ENCODE data around the gene KTN1.
A peak's percentile ranks its signal among the peaks of the same experiment; 100 is the strongest.

Gene KTN1

DNA sequence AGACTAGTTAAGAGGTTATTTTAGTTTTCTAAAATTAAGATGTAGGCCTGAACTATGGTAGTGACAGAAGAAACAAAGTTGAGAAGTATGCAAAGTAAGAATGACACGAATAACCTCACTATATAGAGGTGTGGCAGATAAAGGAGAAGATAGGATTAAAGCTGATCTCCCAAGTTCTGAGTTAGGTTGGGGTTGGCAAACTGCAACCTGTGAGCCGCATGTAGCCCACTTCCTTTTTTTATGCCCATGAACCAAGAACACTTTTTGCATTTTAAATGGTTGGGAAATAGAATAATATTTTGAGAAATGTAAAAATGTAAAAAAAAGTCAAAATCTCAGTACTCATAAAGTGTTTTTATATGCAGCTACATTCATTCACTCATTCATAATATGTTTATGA is 34.3 kb downstream of the KTN1 start:
- DNase-seq = no peak

DNA sequence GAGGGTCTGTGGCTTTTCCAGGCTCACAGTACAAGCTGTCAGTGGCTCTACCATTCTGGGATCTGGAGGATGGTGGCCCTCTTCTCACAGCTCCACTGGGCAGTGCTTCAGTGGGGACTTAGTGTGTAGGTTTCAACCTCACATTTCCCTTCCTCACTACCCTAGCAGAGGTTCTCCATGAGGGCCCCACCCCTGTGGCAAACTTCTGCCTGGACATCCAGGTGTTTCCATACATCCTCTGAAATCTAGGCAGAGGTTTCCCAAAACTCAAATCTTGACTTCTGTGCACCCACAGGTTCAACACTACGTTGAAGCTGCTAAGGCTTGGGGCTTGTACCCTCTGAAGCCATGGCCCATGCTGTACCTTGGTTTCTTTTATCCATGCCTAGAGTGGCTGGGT is 40.3 kb downstream of the KTN1 start:
- DNase-seq = no peak

DNA sequence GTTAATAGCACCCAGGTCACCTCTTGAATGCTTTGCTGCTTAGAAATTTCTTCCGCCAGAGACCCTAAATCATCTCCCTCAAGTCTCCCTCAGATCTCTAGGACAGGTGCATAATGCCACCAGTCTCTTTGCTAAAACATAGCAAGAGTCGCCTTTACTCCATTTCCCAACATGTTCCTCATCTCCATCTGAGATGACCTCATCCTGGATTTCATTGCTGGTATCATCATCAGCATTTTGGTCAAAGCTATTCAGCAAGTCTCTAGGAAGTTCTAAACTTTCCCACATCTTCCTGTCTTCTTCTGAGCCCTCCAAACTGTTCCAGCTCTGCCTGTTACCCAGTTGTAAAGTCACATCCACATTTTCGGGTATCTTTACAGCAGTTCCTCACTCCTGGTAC is 41.0 kb downstream of the KTN1 start:
- DNase-seq = peak; percentile 56

DNA sequence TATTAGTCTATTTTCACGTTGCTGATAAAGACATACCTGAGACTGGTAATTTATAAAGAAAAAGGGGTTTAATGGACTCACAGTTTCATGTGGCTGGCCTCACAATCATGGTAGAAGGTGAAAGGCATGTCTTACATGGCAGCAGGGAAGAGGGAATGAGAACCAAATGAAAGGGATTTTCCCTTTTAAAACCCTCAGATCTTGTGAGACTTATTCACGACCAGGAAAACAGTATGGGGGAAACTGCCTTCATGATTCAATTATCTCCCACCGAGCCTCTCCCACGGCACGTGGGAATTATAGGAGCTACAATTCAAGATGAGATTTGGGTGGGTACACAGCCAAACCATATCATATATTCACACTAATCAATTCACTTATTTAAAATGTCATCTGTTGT is 41.4 kb downstream of the KTN1 start:
- DNase-seq = peak; percentile 57

DNA sequence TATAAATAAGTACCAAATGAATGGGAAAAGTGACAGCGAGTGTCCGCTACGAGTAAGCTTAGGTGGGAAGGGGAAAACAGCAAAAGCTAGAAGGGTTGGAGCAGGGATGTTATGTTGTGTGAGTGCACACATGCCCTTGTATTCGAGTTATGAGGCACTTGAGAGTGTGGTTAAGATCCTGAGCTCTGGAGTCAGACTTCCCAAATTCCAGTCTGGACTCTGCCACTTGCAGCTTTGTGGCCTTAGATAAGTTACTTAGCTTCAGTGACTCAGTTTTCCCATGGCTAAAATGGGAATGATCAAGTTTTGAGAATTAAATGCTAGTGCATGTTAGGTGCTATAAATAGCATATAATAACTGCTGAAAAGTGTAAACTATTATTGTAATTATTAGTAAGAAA is 44.9 kb downstream of the KTN1 start:
- DNase-seq = no peak

DNA sequence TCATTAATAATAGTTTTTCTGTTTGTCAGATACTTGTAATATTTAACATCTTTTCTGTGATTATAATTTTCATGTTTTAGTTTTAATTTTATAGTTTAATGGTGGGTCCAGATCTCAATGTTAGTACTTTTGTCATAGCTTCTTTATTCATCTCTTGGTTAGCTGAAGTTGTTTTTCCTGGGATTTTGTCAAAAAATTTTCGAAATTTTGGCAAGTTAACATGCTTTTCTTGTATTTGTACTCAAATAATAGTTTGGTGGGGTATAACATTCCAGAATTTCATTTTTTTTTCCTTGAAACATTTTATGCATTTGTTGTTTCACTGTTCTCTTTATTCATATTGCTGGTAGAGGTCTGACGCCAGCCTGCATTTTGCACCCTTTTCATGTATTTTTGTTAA is 45.5 kb downstream of the KTN1 start:
- DNase-seq = no peak

DNA sequence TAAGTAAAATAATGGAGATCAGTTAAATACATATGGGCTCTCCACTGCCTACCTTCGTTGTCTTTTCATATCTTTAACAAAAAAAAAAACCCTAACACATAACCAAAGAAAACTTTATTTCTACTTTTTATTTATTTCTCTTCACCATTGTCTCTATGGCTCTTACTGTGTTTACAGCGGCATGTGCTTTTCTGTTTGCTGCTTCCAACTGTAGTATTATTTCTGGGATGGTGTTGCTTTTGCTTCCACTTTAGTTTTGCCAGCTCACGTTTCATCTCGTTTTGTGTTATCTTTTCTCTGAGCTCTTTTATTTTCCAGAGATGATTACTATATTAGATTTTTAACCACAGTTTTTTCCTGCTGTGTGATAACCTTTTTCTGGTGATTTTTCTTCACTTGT is 46.1 kb downstream of the KTN1 start:
- DNase-seq = no peak

DNA sequence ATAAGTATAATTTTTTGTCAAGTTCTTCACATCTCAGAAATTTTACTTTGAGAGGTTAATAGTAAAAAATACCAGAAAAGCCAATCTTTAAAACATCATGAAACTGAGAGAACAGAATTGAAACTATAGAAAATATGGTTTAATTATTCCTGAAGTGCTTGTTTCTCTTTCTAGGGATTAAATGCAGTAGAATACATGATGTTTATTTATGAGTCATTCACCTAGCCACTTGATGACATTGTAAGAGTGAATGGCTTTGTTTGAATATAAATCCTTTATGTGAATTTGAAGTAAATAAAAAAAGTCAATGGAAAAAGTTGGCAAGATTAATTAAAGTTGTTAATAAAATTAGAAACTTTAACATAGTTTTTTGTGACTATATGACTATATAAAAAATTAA is 48.4 kb downstream of the KTN1 start:
- no peak for DNase-seq

DNA sequence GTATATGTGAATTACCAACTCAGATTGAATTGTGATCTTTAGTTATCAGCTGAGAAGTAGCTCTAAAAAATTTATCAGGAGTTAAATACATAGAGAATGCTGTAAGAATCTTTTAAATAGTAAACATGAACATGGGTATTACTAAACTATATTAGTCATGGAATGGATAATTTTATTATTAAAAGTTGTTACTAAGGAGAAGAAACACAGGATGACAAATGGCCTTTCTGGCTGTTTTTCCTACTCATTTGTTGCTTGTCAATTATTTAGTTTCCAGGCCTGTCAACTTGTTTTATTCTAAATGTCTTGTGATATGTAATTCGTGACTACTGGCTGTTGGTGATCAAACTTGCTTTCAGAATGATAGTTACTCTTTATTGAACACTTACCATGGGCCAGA is 58.7 kb downstream of the KTN1 start:
- no peak for DNase-seq

DNA sequence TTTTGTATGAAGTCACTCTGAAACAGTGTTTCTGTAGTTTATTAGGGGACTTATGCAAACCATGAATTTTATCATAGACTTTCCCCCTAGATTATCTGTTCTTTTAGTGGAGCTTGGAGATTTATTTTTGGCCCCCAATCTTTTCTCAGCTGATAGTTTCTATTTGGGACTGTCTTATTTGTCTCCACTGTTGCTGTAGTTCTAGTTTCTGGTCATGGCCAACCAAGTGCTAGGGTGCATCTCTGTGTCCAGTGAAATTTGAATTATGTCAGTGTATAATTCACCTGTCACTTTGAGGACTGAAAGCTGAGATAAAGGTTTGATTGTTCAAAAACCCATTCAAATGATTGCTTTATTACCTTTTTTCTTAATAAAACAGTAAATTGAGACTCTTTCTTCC is 61.3 kb downstream of the KTN1 start:
- DNase-seq = no peak

DNA sequence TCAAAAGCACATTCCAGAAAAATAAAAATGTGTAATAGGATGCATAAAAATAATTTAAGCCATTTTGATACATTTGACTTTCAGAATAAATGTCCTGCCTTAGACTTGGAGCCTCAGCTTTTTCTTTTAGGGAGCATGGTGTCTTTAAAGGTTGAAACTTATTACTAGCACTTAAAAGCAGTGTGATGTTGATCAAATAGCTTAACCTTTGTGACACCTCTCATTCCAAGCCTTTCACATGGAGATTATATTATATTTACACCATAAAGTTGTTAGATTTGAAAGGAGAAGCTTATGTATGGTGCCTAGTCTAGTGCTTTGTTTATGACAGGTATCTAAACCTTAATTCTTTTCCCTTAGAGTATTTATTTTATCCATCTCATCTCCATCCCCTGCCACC is 61.9 kb downstream of the KTN1 start:
- DNase-seq = no peak

DNA sequence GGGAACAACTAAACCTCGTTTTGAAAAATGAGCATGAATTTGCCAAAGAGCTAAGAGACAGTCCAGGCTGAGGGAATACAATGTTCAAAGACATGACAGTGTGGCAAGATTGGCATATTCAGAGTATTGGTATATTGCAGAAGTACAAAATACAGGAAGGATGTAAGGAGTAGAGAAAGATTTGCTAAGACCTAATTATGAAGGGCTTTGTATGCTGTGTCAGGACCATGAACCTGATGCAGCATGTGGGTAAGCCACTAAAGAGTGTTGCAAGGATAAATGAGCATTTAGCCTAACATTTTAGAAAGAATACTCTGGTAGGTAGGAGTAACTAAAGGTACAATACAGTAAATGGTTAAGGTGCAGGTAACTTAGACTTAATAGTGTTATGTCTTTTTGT is 65.1 kb downstream of the KTN1 start:
- peak; percentile 3 for DNase-seq

DNA sequence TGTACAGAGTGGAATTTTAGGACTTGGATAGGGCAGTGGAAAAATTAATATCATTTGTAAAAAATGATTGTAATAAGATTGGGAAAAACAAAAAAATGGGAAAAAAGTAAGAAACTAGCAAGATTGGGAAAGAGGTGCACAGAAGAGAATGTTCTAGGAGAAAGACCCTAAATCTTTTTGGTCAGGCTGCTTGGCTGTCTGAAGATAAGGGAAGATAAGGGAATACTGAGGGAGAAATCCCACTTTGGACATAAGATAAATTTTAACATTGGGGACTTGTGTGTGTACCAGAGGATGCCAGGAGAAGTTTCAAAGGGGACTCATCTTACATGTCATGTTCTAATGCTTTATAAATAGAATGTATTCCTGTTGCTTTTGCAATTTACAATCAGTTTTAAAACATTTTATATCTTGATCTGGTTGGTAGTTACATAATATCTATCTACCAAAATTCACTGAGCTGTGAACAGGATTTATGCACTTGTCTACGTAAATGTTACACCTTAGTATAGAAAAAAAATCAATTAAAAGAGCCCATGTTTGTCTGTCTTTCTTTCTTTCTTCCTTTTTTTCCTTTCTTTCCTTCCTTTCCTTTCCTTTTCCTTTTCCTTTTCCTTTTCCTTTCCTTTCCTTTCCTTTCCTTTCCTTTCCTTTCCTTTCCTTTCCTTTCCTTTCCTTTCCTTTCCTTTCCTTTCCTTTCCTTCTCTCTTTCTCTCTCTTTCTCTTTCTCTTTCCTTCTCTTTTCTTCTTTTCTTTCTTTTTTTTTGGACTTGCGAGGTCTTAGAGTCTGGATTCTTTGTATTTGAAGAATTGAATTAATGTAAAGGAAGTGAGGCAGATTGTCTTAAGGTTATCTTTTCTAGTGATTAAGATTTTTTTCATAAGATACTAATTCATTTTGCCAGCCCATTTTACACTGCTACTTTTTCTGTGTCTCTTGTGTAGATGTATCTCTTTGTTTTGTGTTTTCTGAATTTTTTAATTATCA is 66.1 kb downstream of the KTN1 start:
- DNase-seq = no peak

DNA sequence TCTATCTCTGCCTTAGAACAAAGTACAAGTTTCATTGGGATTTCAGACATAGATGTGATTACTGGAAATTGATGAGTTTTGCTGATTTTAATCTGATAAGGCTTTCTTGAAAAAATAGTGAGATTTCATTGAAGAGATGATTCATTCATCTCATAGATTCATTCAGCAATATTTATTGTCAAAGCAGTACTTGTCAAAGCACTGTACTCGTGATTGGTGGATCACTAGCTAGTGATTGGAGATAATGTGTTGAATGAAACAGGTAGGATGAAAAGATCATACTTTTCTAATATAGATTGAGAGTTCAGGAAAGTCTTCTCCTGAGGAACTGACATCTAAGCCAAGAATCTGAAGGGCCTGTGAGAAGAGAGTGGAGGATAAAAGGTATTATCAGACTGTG is 71.0 kb downstream of the KTN1 start:
- DNase-seq = no peak

DNA sequence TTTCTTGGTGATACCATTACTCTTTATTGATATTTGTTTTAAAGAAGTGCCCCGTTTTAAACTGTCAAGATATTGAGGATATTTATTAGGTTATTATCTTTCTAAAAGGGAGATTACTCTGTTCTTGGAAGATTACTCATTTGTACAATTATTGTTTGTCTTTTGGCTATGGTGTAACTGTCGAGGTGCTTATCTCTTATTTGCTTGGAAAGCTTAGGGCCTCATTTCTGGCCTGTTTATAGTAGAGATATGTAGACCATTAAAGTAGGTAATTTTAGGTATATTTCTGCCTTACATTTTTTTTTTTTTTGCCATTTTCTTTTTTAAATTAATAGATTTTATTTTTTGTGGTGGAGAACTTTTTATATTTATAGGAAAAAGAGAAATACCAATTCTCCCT is 74.2 kb downstream of the KTN1 start:
- DNase-seq = no peak

DNA sequence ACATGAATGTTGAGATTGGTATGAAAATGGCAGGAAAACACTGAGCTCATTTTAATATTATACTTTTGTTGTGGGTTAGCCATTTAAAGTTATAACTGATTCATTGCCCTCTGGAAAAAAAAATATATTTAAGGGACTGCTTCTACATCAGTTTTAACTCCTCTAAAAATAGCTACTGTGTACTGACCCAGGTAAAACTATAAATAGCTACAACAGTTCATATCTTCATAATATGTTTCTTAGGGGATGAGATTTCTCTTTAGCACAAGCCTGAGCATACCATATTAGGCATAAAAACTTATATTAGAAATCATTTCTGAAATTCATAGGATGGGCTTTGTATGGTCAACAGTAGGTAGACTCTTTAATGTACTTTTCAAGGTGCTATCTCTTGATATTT is 81.0 kb downstream of the KTN1 start:
- DNase-seq = no peak

DNA sequence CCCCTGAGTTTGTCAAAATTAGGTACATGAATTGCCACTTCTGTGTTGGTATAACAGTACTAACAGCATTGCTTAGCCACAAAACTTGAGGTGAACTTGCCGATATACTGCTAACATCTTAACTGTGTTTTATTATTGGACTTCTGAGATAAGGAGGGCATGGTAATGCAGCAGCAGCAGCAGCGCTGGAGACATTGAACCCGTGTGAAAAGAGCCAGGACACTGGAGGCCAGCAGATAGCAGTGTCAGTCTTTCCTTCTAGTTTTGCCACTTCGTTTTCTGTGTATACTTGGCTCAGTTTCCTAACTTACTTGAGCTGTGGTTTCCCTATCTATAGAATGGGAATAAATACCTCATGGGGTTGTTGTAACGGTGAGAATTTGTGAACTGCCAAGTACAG is 82.7 kb downstream of the KTN1 start:
- no peak for DNase-seq

DNA sequence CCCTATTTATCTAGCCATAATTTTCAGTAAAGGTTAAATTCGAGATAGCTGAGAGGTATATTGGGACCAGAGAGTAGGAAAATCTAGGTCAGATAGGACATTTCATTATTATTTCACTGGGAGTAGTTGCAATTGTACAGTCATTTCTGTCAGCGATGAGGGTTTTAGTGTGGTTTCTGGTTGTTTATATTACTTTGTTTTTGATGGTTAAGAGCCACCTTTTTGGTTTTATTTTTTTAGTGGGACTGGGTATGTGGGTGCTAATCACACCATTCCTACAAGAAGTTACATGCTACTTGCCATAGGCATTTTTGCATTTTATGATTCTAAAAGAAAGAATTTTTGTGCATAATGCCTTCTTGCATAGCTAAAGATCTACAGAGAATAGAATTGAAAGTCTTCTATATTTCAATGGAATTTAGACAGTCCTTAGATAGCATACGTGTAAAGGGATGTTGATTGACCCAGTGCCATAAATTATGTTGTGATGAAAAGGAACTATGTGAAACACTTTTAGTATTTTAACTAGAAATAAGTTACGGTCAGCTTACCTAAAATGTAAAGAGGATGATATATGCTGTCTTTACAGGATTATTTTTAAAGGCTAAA is 85.2 kb downstream of the KTN1 start:
- DNase-seq = no peak

DNA sequence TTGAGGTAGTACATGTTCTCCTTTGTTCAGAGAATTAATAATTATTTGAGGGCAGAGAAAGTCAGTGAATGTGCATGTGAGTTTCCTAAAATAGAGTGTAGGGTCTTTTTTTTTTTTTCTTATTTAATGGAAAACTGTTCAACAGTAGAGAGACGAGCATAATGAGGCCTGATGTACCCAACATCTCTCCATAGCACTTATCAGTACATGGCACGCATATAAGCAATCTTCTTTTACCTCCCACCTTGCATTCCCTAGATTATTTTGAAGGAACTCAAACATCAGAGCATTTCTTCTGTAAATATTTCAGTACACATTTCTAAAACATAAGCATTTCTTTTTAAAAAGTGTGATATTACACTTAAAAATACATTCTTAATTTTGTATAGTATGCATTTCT is 87.8 kb downstream of the KTN1 start:
- DNase-seq = no peak

DNA sequence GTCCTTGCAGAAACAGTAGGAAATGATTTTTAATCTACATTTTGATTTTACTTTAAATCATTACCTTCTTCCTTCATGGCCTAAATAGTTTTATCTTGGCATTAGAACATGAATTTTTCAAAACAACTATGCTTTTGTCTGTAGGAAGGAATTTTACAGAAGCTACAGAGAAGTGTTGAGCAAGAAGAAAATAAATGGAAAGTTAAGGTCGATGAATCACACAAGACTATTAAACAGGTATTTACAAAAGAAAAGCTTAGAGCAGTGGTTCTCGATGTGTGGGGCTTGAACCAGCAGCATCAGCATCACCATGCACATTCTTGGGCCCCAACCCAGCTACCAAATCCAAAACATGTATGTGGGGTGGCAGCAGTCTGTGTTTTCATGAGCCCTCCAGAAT is 91.6 kb downstream of the KTN1 start:
- no peak for DNase-seq

DNA sequence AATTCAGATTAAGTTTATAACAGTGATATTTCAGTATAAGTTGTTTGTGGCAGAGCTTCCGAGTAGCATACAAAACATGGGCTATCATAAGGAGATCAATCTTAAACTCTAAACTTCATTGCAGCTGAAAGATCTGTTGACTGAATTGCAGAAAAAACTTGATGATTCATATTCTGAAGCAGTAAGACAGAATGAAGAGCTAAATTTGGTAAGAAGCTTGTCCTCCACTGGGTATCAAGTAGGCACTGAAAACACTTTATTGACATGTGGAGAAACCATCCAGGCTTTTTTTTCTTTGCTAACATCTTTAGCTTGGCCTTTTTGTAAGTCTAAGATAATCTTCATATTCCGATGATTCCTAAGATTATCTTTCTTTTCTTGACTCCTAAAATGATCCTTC is 93.0 kb downstream of the KTN1 start:
- DNase-seq = no peak

DNA sequence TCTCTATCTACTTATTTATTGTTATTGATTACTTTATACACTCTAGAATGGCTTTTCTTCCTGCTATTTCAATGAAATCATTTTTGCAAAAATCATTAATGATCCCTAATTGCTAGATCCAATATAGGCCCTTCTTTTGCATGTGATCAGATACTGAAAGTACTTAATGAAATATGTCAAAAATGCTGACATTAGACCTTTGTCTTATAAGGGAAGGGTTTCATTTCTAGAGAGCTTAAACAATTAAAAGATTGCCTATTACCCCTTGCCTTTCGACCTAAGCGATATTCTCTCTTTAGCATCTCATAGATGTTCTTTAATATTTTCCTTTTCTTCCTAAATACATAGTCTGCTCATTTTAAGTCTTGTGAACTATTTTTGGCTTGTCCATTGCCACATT is 101.1 kb downstream of the KTN1 start:
- no peak for DNase-seq

DNA sequence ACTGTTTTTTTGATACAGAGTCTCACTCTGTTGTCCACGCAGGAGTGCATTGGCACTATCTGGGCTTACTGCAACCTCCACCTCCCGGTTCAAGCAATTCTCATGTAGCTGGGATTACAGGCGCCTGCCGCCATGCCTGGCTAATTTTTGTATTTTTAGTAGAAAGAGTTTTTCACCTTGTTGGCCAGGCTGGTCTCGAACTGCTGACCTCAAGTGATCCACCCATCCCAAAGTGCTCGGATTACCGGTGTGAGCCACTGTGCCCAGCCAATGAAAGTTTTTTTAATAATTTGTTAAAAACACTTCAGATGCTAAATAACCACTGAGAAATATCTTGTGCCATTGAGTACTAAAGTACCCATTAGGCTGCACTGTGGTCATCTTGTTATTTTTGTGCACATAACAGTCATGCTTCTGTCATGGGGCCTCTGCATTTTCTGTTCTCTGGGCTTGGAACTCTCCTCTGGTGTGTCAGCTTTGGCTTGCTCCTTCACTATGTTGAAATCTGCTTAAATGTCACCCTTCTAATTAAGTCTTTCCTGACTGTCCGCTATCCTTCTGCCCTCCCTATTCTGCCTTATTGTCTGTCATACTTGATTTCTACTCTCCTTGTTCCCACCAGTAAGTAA is 105.1 kb downstream of the KTN1 start:
- DNase-seq = no peak

DNA sequence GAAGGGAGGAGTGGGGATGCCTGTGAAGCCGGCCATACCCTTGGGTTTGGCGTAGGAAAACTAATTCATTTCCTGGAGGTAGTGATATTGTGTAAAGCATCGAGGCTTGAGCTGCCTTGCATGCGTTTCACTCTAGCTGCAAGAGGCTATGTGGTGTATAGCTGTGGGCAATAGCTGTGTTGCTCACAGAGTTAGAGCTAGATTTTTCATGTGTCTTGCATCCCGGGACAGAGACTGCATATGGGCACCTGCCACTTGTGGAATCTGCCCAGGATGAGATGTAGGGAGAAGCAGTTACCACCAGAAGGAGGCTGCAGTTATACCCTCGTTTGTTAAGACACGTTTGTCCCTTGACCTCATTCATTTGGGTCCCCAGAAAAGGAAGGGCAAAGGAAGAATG is 106.7 kb downstream of the KTN1 start:
- DNase-seq = no peak
